ENCODE results near the gene CDKAL1.

DNA sequence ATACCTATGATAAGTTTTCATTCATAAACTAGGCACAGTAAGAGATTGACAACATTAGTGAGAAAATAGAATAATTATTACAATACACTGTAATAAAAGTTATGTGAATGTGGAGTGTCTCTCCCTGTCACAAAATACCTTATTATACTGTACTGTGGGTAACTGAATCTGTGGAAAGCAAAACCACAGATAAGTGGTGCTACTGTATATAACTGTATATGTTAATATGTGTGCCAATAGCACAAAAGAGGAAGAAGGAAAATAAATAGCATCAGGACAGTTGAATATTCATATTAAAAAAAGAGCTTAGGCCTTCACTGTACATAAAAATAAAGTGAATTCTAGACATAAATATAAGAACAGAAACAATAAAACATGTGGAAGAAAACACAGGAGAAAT, 243.5 kb downstream of the CDKAL1 start:
- TF ChIP-seq CTCF (IDR thresholded peaks at IDR 0.05) (no peak), POLR2A (IDR thresholded peaks at IDR 0.05) (no peak)
